Neural cell (in vitro differentiated cells): ENCODE measurements around the gene ELP1. TPM values are rescaled to one million over a fixed set of nuclear protein-coding genes. Genes with fewer than 3 reads are reported as not detected.

ENCODE experiments used
- H2AFZ ChIP-seq: fragments of 200-600, 300-800 bp; sonication (generic), shearing (Covaris generic); 2 replicates; pipeline ENCODE4 v1.6.0; 2014; ENCODE audit warnings: low read depth, mild to moderate bottlenecking, antibody characterized with exemption, low read length, moderate library complexity
- H3F3A ChIP-seq: fragments of 200-600 bp; shearing (Covaris generic); 2 replicates; pipeline ENCODE4 v1.6.1; 2016; ENCODE audit warnings: mild to moderate bottlenecking, moderate library complexity, mixed read lengths, antibody characterized with exemption, low read length; ENCODE audit not compliant: insufficient read depth, poor library complexity, severe bottlenecking
- H3K27ac ChIP-seq: fragments of 200-600, 300-800 bp; sonication (generic), shearing (Covaris generic); 2 replicates; pipeline ENCODE4 v1.5.1; 2014; ENCODE audit warnings: mild to moderate bottlenecking, low read length, moderate library complexity
- H3K27me3 ChIP-seq: fragments of 300-800, 200-600 bp; sonication (generic), shearing (Covaris generic); 2 replicates; pipeline ENCODE4 v1.6.0; 2014; ENCODE audit warnings: mild to moderate bottlenecking, low read depth, low read length, moderate library complexity; ENCODE audit not compliant: insufficient read depth
- H3K36me3 ChIP-seq: fragments of 300-800, 200-600 bp; sonication (generic), shearing (Covaris generic); 2 replicates; pipeline ENCODE4 v1.5.1; 2014; ENCODE audit warnings: mild to moderate bottlenecking, antibody characterized with exemption, low read length, moderate library complexity; ENCODE audit not compliant: insufficient read depth
- H3K4me2 ChIP-seq: fragments of 300-800, 200-600 bp; sonication (generic), shearing (Covaris generic); 2 replicates; pipeline ENCODE4 v1.6.0; 2014; ENCODE audit warnings: mild to moderate bottlenecking, low read length
- H3K4me3 ChIP-seq: fragments of 300-800, 200-600 bp; sonication (generic), shearing (Covaris generic); 2 replicates; pipeline ENCODE4 v1.5.1; 2014; ENCODE audit warnings: mild to moderate bottlenecking, low read length, moderate library complexity
- H3K79me2 ChIP-seq: fragments of 200-600 bp; shearing (Covaris generic); replicated peaks from 2 replicates; pipeline ENCODE4 v1.6.0; 2014; ENCODE audit warnings: mild to moderate bottlenecking, low read length, moderate library complexity; ENCODE audit not compliant: insufficient read depth
- H3K9ac ChIP-seq: fragments of 300-800, 200-600 bp; sonication (generic), shearing (Covaris generic); 2 replicates; pipeline ENCODE4 v1.6.1; 2016; ENCODE audit warnings: mild to moderate bottlenecking, low read length, mixed read lengths
- H3K9me2 ChIP-seq: fragments of 200-600 bp; shearing (Covaris generic); 2 replicates; pipeline ENCODE4 v1.6.1; 2016; ENCODE audit warnings: mild to moderate bottlenecking, low read length, mixed read lengths; ENCODE audit not compliant: insufficient read depth
- H3K9me3 ChIP-seq: fragments of 200-600, 300-800 bp; sonication (generic), shearing (Covaris generic); 2 replicates; pipeline ENCODE4 v1.6.1; 2016; ENCODE audit warnings: mild to moderate bottlenecking, mixed run types, low read length, moderate library complexity, mixed read lengths
- H4K20me1 ChIP-seq: fragments of 200-600 bp; shearing (Covaris generic); 2 replicates; pipeline ENCODE4 v1.6.1; 2016; ENCODE audit warnings: mild to moderate bottlenecking, mixed run types; ENCODE audit not compliant: insufficient read depth
- EP300 ChIP-seq: fragments of 450-650 bp; conservative IDR thresholded peaks from 2 replicates; pipeline ENCODE4 v1.6.1; 2014; ENCODE audit warnings: antibody characterized with exemption, mild to moderate bottlenecking, moderate library complexity; ENCODE audit not compliant: poor library complexity, severe bottlenecking
- EZH2 ChIP-seq: fragments of 200-600, 300-800 bp; shearing (Covaris generic), sonication (generic); IDR thresholded peaks from 2 replicates; pipeline ENCODE4 v1.6.1; 2014; ENCODE audit warnings: antibody characterized with exemption, low read length, borderline replicate concordance, mild to moderate bottlenecking; ENCODE audit not compliant: insufficient read depth, poor library complexity, severe bottlenecking
- MXI1 ChIP-seq: fragments of 450-650 bp; conservative IDR thresholded peaks from 2 replicates; pipeline ENCODE4 v1.6.1; 2014; ENCODE audit warnings: antibody characterized with exemption, mild to moderate bottlenecking; ENCODE audit not compliant: poor library complexity, severe bottlenecking
- POLR2AphosphoS5 ChIP-seq: IDR thresholded peaks from 2 replicates; pipeline ENCODE4 v1.6.1; 2012
- RAD21 ChIP-seq: fragments of 450-650 bp; conservative IDR thresholded peaks from 2 replicates; pipeline ENCODE4 v1.6.1; 2014; ENCODE audit warnings: antibody characterized with exemption, mild to moderate bottlenecking, moderate library complexity
- SMC3 ChIP-seq: fragments of 450-650 bp; conservative IDR thresholded peaks from 2 replicates; pipeline ENCODE4 v1.6.1; 2014; ENCODE audit warnings: antibody characterized with exemption, mild to moderate bottlenecking, moderate library complexity; ENCODE audit not compliant: poor library complexity
- TAF1 ChIP-seq: IDR thresholded peaks from 2 replicates; pipeline ENCODE4 v1.6.1; 2012; ENCODE audit warnings: low read depth
- polyA plus RNA-seq: library from polyadenylated mRNA; depleted of rRNA; stranded (reverse); fragments of >200 nt; gene quantifications from 2 replicates; pipeline ENCODE4 v1.2.3, GENCODE V29; 2014
- TF ChIP-seq, protein P1 (sequence below): fragments of 450-650 bp; IDR thresholded peaks from 2 replicates; pipeline ENCODE4 v1.5.1; 2014; ENCODE audit warnings: antibody characterized with exemption, mild to moderate bottlenecking, moderate library complexity; ENCODE audit not compliant: poor library complexity, severe bottlenecking
- TF ChIP-seq, protein P2 (sequence below): IDR thresholded peaks from 2 replicates; pipeline ENCODE4 v1.6.1; 2012; ENCODE audit warnings: borderline replicate concordance

Gene ELP1
- polyA plus RNA-seq, 1 donor from 2014 or later, result 112 TPM

DNA sequence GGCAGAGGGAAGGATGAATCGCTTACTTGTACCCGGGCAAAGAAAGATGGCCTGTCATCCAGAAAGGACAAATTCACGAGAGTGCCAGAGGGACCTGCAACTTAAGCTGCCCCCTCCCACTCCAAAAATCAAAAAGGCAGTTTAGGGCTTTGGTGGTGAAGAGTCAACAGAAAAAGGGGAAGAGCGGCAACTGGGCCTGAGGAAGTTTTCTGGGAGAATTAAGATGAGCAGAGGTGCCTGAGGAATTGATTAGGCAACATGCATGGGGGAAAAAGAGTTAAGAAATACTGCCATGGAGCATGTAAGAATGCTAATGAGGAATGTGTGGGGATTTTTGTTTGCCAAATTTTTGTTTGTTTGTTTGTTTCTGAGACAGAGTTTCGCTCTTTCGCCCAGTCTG is 76.4 kb downstream of the ELP1 start:
- Histone ChIP-seq H4K20me1 (no peaks in the 10 kb centered on the region), H3K9ac (no peak overlapping the region), H3K27ac (no peak overlapping the region), H3K4me2 (no peak overlapping the region), H3K27me3 (no peaks in the 10 kb centered on the region), H3K9me2 (no peaks in the 10 kb centered on the region), H3K9me3 (no peaks in the 10 kb centered on the region), H3K36me3 (no peaks in the 10 kb centered on the region), H2AFZ (no peak overlapping the region), H3K4me3 (no peak overlapping the region), H3F3A (no peaks in the 10 kb centered on the region), H3K79me2 (no peaks in the 10 kb centered on the region)
- TF ChIP-seq EP300 (no peak), RAD21 (no peak), MXI1 (no peak), TAF1 (no peak)
- TF ChIP-seq, protein P1, sequence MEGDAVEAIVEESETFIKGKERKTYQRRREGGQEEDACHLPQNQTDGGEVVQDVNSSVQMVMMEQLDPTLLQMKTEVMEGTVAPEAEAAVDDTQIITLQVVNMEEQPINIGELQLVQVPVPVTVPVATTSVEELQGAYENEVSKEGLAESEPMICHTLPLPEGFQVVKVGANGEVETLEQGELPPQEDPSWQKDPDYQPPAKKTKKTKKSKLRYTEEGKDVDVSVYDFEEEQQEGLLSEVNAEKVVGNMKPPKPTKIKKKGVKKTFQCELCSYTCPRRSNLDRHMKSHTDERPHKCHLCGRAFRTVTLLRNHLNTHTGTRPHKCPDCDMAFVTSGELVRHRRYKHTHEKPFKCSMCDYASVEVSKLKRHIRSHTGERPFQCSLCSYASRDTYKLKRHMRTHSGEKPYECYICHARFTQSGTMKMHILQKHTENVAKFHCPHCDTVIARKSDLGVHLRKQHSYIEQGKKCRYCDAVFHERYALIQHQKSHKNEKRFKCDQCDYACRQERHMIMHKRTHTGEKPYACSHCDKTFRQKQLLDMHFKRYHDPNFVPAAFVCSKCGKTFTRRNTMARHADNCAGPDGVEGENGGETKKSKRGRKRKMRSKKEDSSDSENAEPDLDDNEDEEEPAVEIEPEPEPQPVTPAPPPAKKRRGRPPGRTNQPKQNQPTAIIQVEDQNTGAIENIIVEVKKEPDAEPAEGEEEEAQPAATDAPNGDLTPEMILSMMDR, result no peak

DNA sequence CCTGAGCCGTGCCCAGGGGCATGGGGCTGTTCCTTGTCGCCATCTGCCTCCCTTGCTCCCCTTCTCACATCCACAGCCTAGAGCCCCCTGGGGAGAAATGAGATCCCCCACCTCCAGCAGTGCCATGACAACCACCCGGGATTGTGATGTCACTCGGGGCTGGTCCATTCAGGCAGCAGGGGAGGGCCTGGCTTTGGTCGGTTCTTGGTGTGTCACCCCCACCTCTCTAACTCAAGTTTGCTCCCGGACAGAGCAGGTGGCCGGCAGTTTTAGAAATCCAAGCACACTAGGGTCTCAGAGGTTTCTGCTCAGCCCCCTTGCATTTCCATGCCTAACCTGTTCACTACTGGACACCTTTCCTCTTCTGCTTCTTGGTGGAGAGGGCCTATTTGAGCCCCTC is 78.0 kb downstream of the ELP1 start, which contains the start of gene ACTL7B:
Gene ACTL7B (minus strand): TSS at position 99 of the 400 bp plus-strand sequence. CDS start 56 bp downstream, at position 43.
- TF ChIP-seq SMC3 (no peak), EP300 (no peak), MXI1 (no peak), EZH2 (no peak), RAD21 (no peak), POLR2AphosphoS5 (no peak), TAF1 (no peak)
- TF ChIP-seq, protein P1, result no peak
- TF ChIP-seq, protein P2, sequence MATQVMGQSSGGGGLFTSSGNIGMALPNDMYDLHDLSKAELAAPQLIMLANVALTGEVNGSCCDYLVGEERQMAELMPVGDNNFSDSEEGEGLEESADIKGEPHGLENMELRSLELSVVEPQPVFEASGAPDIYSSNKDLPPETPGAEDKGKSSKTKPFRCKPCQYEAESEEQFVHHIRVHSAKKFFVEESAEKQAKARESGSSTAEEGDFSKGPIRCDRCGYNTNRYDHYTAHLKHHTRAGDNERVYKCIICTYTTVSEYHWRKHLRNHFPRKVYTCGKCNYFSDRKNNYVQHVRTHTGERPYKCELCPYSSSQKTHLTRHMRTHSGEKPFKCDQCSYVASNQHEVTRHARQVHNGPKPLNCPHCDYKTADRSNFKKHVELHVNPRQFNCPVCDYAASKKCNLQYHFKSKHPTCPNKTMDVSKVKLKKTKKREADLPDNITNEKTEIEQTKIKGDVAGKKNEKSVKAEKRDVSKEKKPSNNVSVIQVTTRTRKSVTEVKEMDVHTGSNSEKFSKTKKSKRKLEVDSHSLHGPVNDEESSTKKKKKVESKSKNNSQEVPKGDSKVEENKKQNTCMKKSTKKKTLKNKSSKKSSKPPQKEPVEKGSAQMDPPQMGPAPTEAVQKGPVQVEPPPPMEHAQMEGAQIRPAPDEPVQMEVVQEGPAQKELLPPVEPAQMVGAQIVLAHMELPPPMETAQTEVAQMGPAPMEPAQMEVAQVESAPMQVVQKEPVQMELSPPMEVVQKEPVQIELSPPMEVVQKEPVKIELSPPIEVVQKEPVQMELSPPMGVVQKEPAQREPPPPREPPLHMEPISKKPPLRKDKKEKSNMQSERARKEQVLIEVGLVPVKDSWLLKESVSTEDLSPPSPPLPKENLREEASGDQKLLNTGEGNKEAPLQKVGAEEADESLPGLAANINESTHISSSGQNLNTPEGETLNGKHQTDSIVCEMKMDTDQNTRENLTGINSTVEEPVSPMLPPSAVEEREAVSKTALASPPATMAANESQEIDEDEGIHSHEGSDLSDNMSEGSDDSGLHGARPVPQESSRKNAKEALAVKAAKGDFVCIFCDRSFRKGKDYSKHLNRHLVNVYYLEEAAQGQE, result no peak
- Histone ChIP-seq H3K9me2 (no peaks in the 10 kb centered on the region), H2AFZ (no peak within 1 kb of the TSS), H4K20me1 (no peaks in the 10 kb centered on the region), H3K79me2 (no peaks in the 10 kb centered on the region), H3K27me3 (no peaks in the 10 kb centered on the region), H3K4me3 (no peak within 1 kb of the TSS), H3K4me2 (no peak within 1 kb of the TSS), H3K9ac (no peak within 1 kb of the TSS), H3K27ac (no peak within 1 kb of the TSS), H3F3A (no peaks in the 10 kb centered on the region), H3K9me3 (no peaks in the 10 kb centered on the region), H3K36me3 (no peaks in the 10 kb centered on the region)
